Uterus (tissue), 4 donors: ENCODE results near the gene AQP1. TPM values are rescaled to one million over a fixed set of nuclear protein-coding genes. Genes with fewer than 3 reads are reported as not detected.

ENCODE experiments used
- DNase-seq, 2 donors: peaks; one replicate each; pipeline ENCODE4 v3.0.0-alpha.2; 2019 to 2020
- H3K27ac ChIP-seq, 2 donors: fragments of 200-600 bp; sonication (generic); 1 replicate in 1 of 2; 2 replicates in 1 of 2; pipeline ENCODE4 v1.5.1; 2016 to 2018
- H3K27me3 ChIP-seq, 2 donors: fragments of 200-600 bp; sonication (generic); one replicate each; pipeline ENCODE4 v1.5.1; 2018 to 2019; ENCODE audit warnings: control low read depth in 1 of 2
- H3K36me3 ChIP-seq, 2 donors: fragments of 200-600 bp; sonication (generic); one replicate each; pipeline ENCODE4 v1.5.1; 2019; ENCODE audit warnings: control low read depth in 1 of 2
- H3K4me1 ChIP-seq, 2 donors: fragments of 200-600 bp; sonication (generic); one replicate each; pipeline ENCODE4 v1.5.1; 2018 to 2019; ENCODE audit warnings: control low read depth in 1 of 2
- H3K4me3 ChIP-seq, 2 donors: fragments of 200-600 bp; sonication (generic); 1 replicate in 1 of 2; 2 replicates in 1 of 2; pipeline ENCODE4 v1.5.1; 2018 to 2019; ENCODE audit warnings: mild to moderate bottlenecking in 1 of 2
- H3K9me3 ChIP-seq, 2 donors: fragments of 200-600 bp; sonication (generic); one replicate each; pipeline ENCODE4 v1.5.1; 2019; ENCODE audit warnings: control low read depth in 1 of 2
- CTCF ChIP-seq, 4 experiments: fragments of 200-600 bp in 2 of 4; fragments of 450-650 bp in 2 of 4; sonication (generic) in 2 of 4; IDR thresholded peaks; one replicate each; pipeline ENCODE4 v1.5.1; 2016 to 2019; ENCODE audit warnings: antibody characterized with exemption in 4 of 4, mild to moderate bottlenecking in 2 of 4, moderate library complexity in 1 of 4
- POLR2A ChIP-seq, 2 donors: fragments of 450-650 bp; IDR thresholded peaks; one replicate each; pipeline ENCODE4 v1.6.1; 2016; ENCODE audit warnings: antibody characterized with exemption in 2 of 2, mild to moderate bottlenecking in 1 of 2, moderate library complexity in 1 of 2
- intact Hi-C: fragments of 100-400 bp; cut with DNase I; formaldehyde crosslinking; loops from one replicate; pipeline ENCODE4 v1.15.1; 2023; ENCODE audit warnings: low total_unique reads
- total RNA-seq, 4 donors: library from RNA; depleted of rRNA in 3 of 4; stranded (reverse); fragments of >200 nt in 3 of 4; gene quantifications; one replicate each; pipeline versions ENCODE4 v1.1.0 to v1.2.4, GENCODE V29; 2014 to 2023
- donor health status: DM: yes; HTN: yes; CAD: no.

AQP1 gene
- total RNA-seq, 4 donors from 2014 or later: 69.6 to 477 (median 370) TPM

GRCh38 chr7:30911133-30911532 is 520 bp upstream of the AQP1 start:
- TF ChIP-seq CTCF (IDR thresholded peaks at IDR 0.05) (no peak), POLR2A (IDR thresholded peaks at IDR 0.05) (no peak)
- Histone ChIP-seq H3K27ac (peak overlapping the region; percentile 34 to 68), H3K4me1 (peaks cover 0 to 6% of the 10 kb centered on the region in 2 donors), H3K9me3 (no peaks in the 10 kb centered on the region), H3K4me3 (no peak overlapping the region), H3K27me3 (no peaks in the 10 kb centered on the region), H3K36me3 (no peaks in the 10 kb centered on the region)
- DNase-seq: no peak
- intact Hi-C loops: no loop called here

- TF ChIP-seq POLR2A (IDR thresholded peaks at IDR 0.05) (no peak), CTCF (IDR thresholded peaks at IDR 0.05) (no peak)
- peak overlapping the region; percentile 34 to 68 for H3K27ac ChIP-seq
- intact Hi-C loops: no loop called here
- H3K9me3 ChIP-seq: no peaks in the 10 kb centered on the region
- peaks cover 0 to 6% of the 10 kb centered on the region in 2 donors for H3K4me1 ChIP-seq
- H3K4me3 ChIP-seq: peak overlapping the region; percentile 9 to 16
- DNase-seq: no peak
- no peaks in the 10 kb centered on the region for H3K27me3 ChIP-seq
- H3K36me3 ChIP-seq: no peaks in the 10 kb centered on the region
Measured at GRCh38 chr7:30912021-30912730, 523 bp downstream of the AQP1 start.

- intact Hi-C loops: no loop called here
- H3K4me1 ChIP-seq: peaks cover 0 to 6% of the 10 kb centered on the region in 2 donors
- peak overlapping the region in 1 of 2 donors; percentile 68 for H3K27ac ChIP-seq
- no peak for TF ChIP-seq POLR2A (IDR thresholded peaks at IDR 0.05)
- TF ChIP-seq CTCF (IDR thresholded peaks at IDR 0.05): no peak
- peak overlapping the region; percentile 9 to 16 for H3K4me3 ChIP-seq
- H3K27me3 ChIP-seq: no peaks in the 10 kb centered on the region
- H3K36me3 ChIP-seq: no peaks in the 10 kb centered on the region
- no peaks in the 10 kb centered on the region for H3K9me3 ChIP-seq
- DNase-seq: no peak
Measured at GRCh38 chr7:30912731-30912985, 1.0 kb downstream of the AQP1 start.

GRCh38 chr7:30912986-30913811 is 1.5 kb downstream of the AQP1 start:
- Histone ChIP-seq H3K4me3 (peak overlapping the region; percentile 9 to 16), H3K27ac (peak overlapping the region; percentile 48 to 68), H3K36me3 (no peaks in the 10 kb centered on the region), H3K4me1 (peaks cover 0 to 6% of the 10 kb centered on the region in 2 donors), H3K27me3 (no peaks in the 10 kb centered on the region), H3K9me3 (no peaks in the 10 kb centered on the region)
- no peak for TF ChIP-seq CTCF (IDR thresholded peaks at IDR 0.05)
- no peak for TF ChIP-seq POLR2A (IDR thresholded peaks at IDR 0.05)
- no peak for DNase-seq
- intact Hi-C loops: no loop called here
